Motor neuron (in vitro differentiated cells): ENCODE data around the gene MIX23. TPM values are rescaled to one million over a fixed set of nuclear protein-coding genes. Genes with fewer than 3 reads are reported as not detected.

Experiments used
- ATAC-seq, 8 experiments: fragments of 200-7000 bp; cut with Tn5 transposase; replicated peaks in 6 of 8; 2 replicates each; pipeline ENCODE4 v1.8.0; 2021; ENCODE audit warnings: mild to moderate bottlenecking in 8 of 8, moderate library complexity in 8 of 8
- H3K27ac ChIP-seq, 2 donors: fragments of 250-450 bp; sonication (Bioruptor Pico); 2 replicates each; pipeline ENCODE4 v1.9.0; 2021; ENCODE audit warnings: antibody characterized with exemption in 2 of 2, mild to moderate bottlenecking in 2 of 2, moderate library complexity in 1 of 2
- H3K4me1 ChIP-seq, 2 donors: fragments of 250-450 bp; sonication (Bioruptor Pico); replicated peaks in 1 of 2; 2 replicates each; pipeline ENCODE4 v1.6.1; 2021; ENCODE audit warnings: antibody characterized with exemption in 2 of 2, mild to moderate bottlenecking in 2 of 2, moderate library complexity in 1 of 2
- H3K4me3 ChIP-seq, 5 donors: fragments of 250-450 bp; sonication (Bioruptor Pico); 2 replicates each; pipeline ENCODE4 v1.9.0; 2021; ENCODE audit warnings: antibody characterized with exemption in 5 of 5, mild to moderate bottlenecking in 5 of 5, moderate library complexity in 4 of 5
- WGBS, 10 experiments: fragments of 450-650 bp; shearing (Covaris generic); methylation state at CpG; one replicate each; pipeline ENCODE4 v1.0.0; 2022; 5-methylcytosine and 5-hydroxymethylcytosine counted together
- in situ Hi-C, 9 experiments: fragments of 400-800 bp; cut with MboI; loops; one replicate each; pipeline ENCODE4 v1.15.0; 2021; ENCODE audit warnings: low sequenced_read_pairs in 9 of 9, low pct_unique_long_range_greater_than_20kb in 2 of 9; ENCODE audit not compliant: unreplicated experiment in 9 of 9
- total RNA-seq, 8 experiments: library from RNA; unstranded; fragments of 300-600 nt; gene quantifications; 2 replicates each; pipeline versions ENCODE4 v1.2.3 to v1.2.4, GENCODE V29; 2022

MIX23 gene
- total RNA-seq: 10 to 100 TPM; 25.7 to 91.3 (median 51.9) TPM

GRCh38 chr3:122382888-122383666, at the start of gene MIX23:
MIX23 (minus strand) TSS chr3:122383231; CDS start chr3:122383224, 7 bp downstream.
- WGBS, 10 experiments: 0 to 15% (median 0%) methylated on average over 3 to 13 of the region's 31 CpGs; no CpG with 5 or more reads in 1 of the 10 experiments
- H3K4me1 ChIP-seq: peaks cover 4 to 14% of the 10 kb centered on the region in 2 donors
- in situ Hi-C loops: no loop called here
- peak within 1 kb of the TSS; percentile 78 to 79 for H3K27ac ChIP-seq
- peak within 1 kb of the TSS; percentile 79 to 98 (median 86) for H3K4me3 ChIP-seq
- peak; percentile 41 to 61 (median 51) for ATAC-seq

- Histone ChIP-seq H3K27ac (no peak overlapping the region), H3K4me1 (no peaks in the 10 kb centered on the region), H3K4me3 (no peak overlapping the region)
- 84 to 100% (median 100%) methylated on average over 1 to 2 of the region's 2 CpGs; no CpG with 5 or more reads in 1 of the 10 experiments for WGBS, 10 experiments
- ATAC-seq: no peak
- in situ Hi-C loops: loop anchor here in 2 of 9 experiments (25.0 kb wide), 1 partner anchor 257 kb away; the partner anchor contains the start of gene PARP14 (in 2 of the 2)
Measured at GRCh38 chr3:122430371-122430770, 47.3 kb upstream of the MIX23 start.

- in situ Hi-C loops: loop anchor here in 2 of 9 experiments (25.0 kb wide), 1 partner anchor 259 kb away; the partner anchor contains the start of gene PARP14 (in 2 of the 2)
- WGBS, 10 experiments: 63 to 100% (median 100%) methylated on average over 1 to 2 of the region's 2 CpGs
- Histone ChIP-seq H3K4me1 (no peaks in the 10 kb centered on the region), H3K27ac (no peak overlapping the region), H3K4me3 (no peak overlapping the region)
- peak in 1 of 8 experiments; percentile 38 for ATAC-seq
Measured at GRCh38 chr3:122427857-122428471, 44.9 kb upstream of the MIX23 start.

- ATAC-seq: no peak
- WGBS, 10 experiments: 80 to 100% (median 100%) methylated on average over 1 to 2 of the region's 2 CpGs; no CpG with 5 or more reads in 3 of the 10 experiments
- H3K27ac ChIP-seq: no peak overlapping the region
- no peak overlapping the region for H3K4me3 ChIP-seq
- H3K4me1 ChIP-seq: peaks cover 5 to 6% of the 10 kb centered on the region in 2 donors
- in situ Hi-C loops: no loop called here
Measured at GRCh38 chr3:122421836-122422235, 38.8 kb upstream of the MIX23 start.

GRCh38 chr3:122421101-122421500, 38.1 kb upstream of the MIX23 start:
- 43 to 100% (median 96%) methylated on average over 2 to 3 of the region's 4 CpGs; no CpG with 5 or more reads in 3 of the 10 experiments for WGBS, 10 experiments
- no peak overlapping the region for H3K27ac ChIP-seq
- H3K4me3 ChIP-seq: no peak overlapping the region
- H3K4me1 ChIP-seq: peaks cover 5 to 7% of the 10 kb centered on the region in 2 donors
- ATAC-seq: peak in 1 of 8 experiments; percentile 7
- in situ Hi-C loops: no loop called here

GRCh38 chr3:122416966-122417365, 33.9 kb upstream of the MIX23 start:
- peak overlapping the region; percentile 53 to 92 (median 62) for H3K4me3 ChIP-seq
- peak overlapping the region; percentile 92 to 94 for H3K27ac ChIP-seq
- WGBS, 10 experiments: 13 to 87% (median 58%) methylated on average over 1 to 13 of the region's 14 CpGs; no CpG with 5 or more reads in 1 of the 10 experiments
- in situ Hi-C loops: no loop called here
- ATAC-seq: peak in 2 of 8 experiments; percentile 2 to 3
- peaks cover 11 to 28% of the 10 kb centered on the region in 2 donors for H3K4me1 ChIP-seq

- peaks cover 11 to 29% of the 10 kb centered on the region in 2 donors for H3K4me1 ChIP-seq
Measured at GRCh38 chr3:122415762-122416654, 33.0 kb upstream of the MIX23 start, which contains the start of gene WDR5B. WDR5B (minus strand) TSS chr3:122416062; CDS start chr3:122415528, 534 bp downstream.

GRCh38 chr3:122415104-122415744, 32.2 kb upstream of the MIX23 start:
- in situ Hi-C loops: no loop called here
- peaks cover 11 to 37% of the 10 kb centered on the region in 2 donors for H3K4me1 ChIP-seq
- 4 to 47% (median 32%) methylated on average over 3 to 9 of the region's 10 CpGs for WGBS, 10 experiments
- peak; percentile 32 to 57 (median 44) for ATAC-seq
- peak overlapping the region; percentile 92 to 94 for H3K27ac ChIP-seq
- H3K4me3 ChIP-seq: peak overlapping the region; percentile 53 to 92 (median 62)

More at GRCh38 chr3:122415762-122416654, 33.0 kb upstream of the MIX23 start, which contains the start of gene WDR5B:
- WGBS, 10 experiments: 0 to 2% (median 0%) methylated on average over 4 to 34 of the region's 48 CpGs; no CpG with 5 or more reads in 1 of the 10 experiments
- Histone ChIP-seq H3K4me3 (peak within 1 kb of the TSS; percentile 53 to 92 (median 62)), H3K27ac (peak within 1 kb of the TSS; percentile 92 to 94)
- peak; percentile 83 to 93 (median 90) for ATAC-seq
- in situ Hi-C loops: no loop called here

- peak overlapping the region in 4 of 5 donors; percentile 53 to 92 (median 66) for H3K4me3 ChIP-seq
- 14 to 100% (median 78%) methylated on average over 1 to 3 of the region's 3 CpGs; no CpG with 5 or more reads in 2 of the 10 experiments for WGBS, 10 experiments
- in situ Hi-C loops: no loop called here
Measured at GRCh38 chr3:122414391-122414790, 31.4 kb upstream of the MIX23 start.

GRCh38 chr3:122410639-122411038, 27.6 kb upstream of the MIX23 start:
- WGBS, 10 experiments: 79 to 94% (median 84%) methylated on average over 2 to 6 of the region's 6 CpGs; no CpG with 5 or more reads in 1 of the 10 experiments
- peak in 5 of 8 experiments; percentile 65 to 88 (median 75) for ATAC-seq
- H3K27ac ChIP-seq: peak overlapping the region in 1 of 2 donors; percentile 74
- H3K4me1 ChIP-seq: peaks cover 6 to 31% of the 10 kb centered on the region in 2 donors
- peak overlapping the region in 1 of 5 donors; percentile 3 for H3K4me3 ChIP-seq
- in situ Hi-C loops: no loop called here

More at GRCh38 chr3:122414391-122414790, 31.4 kb upstream of the MIX23 start:
- Histone ChIP-seq H3K27ac (no peak overlapping the region), H3K4me1 (peaks cover 11 to 38% of the 10 kb centered on the region in 2 donors)
- ATAC-seq: no peak

- Histone ChIP-seq H3K4me3 (no peak overlapping the region), H3K27ac (peak overlapping the region in 1 of 2 donors; percentile 74), H3K4me1 (peaks cover 6 to 30% of the 10 kb centered on the region in 2 donors)
- ATAC-seq: peak in 1 of 8 experiments; percentile 2
- in situ Hi-C loops: no loop called here
- WGBS, 10 experiments: 93 to 100% (median 98%) methylated on average over 1 to 4 of the region's 4 CpGs; no CpG with 5 or more reads in 3 of the 10 experiments
Measured at GRCh38 chr3:122410111-122410510, 27.1 kb upstream of the MIX23 start.
